Measurements from ENCODE around the gene DNAJB2.

DNAJB2 gene

DNA sequence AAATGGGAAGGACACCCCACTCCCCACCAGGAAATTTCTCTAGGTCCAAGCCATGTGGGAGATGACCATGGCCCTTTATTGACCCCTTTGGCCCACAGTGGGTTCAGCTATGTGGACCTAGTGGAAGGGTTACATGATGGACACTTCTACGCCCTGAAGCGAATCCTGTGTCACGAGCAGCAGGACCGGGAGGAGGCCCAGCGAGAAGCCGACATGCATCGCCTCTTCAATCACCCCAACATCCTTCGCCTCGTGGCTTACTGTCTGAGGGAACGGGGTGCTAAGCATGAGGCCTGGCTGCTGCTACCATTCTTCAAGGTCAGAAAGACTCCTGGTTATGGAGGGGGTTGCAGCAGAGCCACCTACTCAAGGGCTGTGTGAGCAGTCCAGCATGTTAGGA is 32.6 kb upstream of the DNAJB2 start:
- TF ChIP-seq CTCF (IDR thresholded peaks at IDR 0.05; ENCODE audit: extremely low read depth, missing control alignments): no peak
- no peak for DNase-seq (ENCODE audit: low spot score)

DNA sequence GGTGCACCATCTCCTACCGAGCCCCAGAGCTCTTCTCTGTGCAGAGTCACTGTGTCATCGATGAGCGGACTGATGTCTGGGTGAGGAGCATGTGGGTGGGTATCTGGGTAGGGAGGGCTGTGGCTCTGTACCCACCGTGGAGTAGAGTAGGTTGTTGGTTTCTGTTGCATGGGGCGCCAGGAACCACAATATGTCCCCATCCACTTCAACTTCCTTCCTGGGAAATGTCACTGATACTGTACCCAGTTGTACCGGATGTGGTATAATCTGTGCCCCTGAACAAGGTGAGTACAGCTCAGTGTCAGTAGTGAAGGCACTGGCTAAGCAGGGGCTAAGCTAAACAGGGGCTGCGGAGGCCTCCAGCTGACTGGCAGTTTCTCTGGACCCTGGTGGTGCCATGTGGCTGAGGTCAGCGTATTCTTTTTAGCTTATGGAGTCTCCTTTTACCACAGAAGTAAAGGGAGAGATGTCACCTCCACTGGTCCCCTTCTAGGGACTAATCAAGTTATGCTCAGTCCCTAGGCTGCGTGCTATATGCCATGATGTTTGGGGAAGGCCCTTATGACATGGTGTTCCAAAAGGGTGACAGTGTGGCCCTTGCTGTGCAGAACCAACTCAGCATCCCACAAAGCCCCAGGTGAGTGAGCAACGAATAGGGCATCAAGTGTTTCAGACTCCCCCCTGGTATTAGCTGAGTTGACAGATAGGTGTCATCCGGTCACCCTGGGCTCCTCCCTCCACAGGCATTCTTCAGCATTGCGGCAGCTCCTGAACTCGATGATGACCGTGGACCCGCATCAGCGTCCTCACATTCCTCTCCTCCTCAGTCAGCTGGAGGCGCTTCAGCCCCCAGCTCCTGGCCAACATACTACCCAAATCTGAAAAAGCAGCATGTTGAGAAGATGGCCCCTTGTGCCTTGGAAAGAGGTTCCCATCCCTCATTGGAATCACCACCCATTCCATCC is 31.2 kb upstream of the DNAJB2 start:
- no peak for DNase-seq (ENCODE audit: low spot score)
- TF ChIP-seq CTCF (IDR thresholded peaks at IDR 0.05; ENCODE audit: extremely low read depth, missing control alignments): no peak

GRCh38 chr2:219248845-219249202 is 30.3 kb upstream of the DNAJB2 start:
- no peak for DNase-seq (ENCODE audit: low spot score)
- TF ChIP-seq CTCF (IDR thresholded peaks at IDR 0.05; ENCODE audit: extremely low read depth, missing control alignments): no peak

DNA sequence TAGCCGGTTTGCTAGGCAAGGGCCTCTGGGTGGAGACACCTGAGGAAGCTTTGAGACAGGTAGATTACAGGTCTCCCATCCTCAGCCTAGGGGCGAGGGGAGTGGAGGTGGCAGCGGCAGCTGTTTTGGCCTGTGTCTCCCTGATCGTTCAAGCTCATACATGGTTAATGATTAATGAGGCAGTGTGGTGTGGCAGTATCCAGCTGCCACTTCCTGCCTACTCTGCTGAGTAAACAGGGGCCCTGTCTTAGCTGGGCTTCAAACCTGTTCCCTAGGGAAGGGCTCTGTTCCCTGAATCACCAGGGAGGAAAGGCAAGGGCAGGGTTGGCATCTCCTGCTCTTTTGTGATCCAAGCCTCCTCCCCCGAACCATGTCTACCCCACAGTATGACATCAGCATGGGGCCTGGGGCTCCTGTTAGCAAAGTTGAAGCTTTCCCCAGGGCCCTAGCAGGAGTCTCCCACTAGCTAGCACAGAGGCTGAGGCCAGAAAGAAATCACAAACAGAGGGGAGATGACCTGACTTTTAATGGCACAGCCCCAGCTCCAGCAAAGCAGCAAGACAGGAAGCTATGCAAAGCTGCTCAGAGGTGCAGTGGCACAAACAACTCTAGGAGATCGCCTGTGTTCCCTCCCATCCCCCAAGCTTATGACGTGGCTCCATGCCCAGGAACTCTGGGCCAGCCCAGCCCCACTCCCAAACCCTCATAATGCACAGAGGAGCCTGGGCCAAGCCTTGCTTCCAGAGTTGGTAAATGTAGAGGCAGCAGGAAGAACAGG is 29.8 kb upstream of the DNAJB2 start:
- no peak for TF ChIP-seq CTCF (IDR thresholded peaks at IDR 0.05; ENCODE audit: extremely low read depth, missing control alignments)
- peak; percentile 62 for DNase-seq (ENCODE audit: low spot score)

DNA sequence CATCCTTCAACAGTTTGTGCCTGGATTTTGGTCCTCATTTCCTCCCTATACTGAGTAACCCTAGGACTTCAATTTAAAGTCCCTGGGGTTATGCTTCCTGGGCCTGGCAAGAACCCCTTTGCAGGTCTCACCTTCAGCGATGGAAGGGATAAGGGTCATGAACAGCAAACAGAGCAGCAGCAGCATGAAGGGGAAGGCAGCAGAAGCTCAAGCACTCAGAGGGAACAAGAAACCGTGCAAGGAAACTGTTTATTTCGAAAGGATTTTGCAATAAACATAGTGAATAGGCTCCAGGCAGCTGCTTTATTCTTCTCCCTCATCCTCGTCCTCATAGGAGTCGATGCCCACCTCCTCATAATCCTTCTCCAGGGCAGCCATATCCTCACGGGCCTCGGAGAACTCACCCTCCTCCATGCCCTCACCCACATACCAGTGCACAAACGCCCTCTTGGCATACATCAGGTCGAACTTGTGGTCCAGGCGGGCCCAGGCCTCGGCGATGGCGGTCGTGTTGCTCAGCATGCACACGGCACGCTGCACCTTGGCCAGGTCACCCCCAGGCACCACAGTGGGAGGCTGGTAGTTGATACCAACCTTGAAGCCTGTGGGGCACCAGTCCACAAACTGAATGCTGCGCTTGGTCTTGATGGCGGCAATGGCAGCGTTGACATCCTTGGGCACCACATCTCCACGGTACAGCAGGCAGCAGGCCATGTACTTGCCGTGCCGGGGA is 29.0 kb upstream of the DNAJB2 start:
- no peak for DNase-seq (ENCODE audit: low spot score)

DNA sequence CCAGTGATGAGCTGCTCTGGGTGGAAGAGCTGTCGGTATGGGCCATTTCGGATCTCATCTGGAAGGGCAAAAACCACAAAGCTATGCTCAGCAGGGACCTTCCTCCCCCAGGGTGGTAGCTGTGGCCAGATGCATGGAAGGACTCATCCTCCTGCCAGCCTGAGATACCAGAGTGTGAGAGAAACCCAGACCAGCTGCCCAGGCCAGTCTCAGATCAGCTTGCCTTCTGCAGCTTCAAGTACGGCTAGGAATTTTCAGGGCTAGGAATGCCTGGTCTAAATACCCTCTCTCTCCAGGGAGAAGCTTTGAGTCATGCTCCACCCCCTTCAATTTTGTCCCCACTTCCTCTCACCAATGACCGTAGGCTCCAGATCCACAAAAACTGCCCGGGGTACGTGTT is 27.5 kb upstream of the DNAJB2 start:
- no peak for TF ChIP-seq CTCF (IDR thresholded peaks at IDR 0.05; ENCODE audit: extremely low read depth, missing control alignments)
- DNase-seq (ENCODE audit: low spot score): no peak

More for the DNA sequence above, 29.0 kb upstream of the DNAJB2 start:
- TF ChIP-seq CTCF (IDR thresholded peaks at IDR 0.05; ENCODE audit: extremely low read depth, missing control alignments): no peak

All from GM20000 (cell line).